ENCODE results near the gene PPP1R26. TPM values are rescaled to one million over a fixed set of nuclear protein-coding genes. Genes with fewer than 3 reads are reported as not detected.

The PPP1R26 gene
- total and polyA plus RNA-seq, 9 of the 15 experiments (the other 6 are each of a cell fraction or from before 2014, with no cell fraction given) = 0.77 to 26.8 (median 9.3) TPM

DNA sequence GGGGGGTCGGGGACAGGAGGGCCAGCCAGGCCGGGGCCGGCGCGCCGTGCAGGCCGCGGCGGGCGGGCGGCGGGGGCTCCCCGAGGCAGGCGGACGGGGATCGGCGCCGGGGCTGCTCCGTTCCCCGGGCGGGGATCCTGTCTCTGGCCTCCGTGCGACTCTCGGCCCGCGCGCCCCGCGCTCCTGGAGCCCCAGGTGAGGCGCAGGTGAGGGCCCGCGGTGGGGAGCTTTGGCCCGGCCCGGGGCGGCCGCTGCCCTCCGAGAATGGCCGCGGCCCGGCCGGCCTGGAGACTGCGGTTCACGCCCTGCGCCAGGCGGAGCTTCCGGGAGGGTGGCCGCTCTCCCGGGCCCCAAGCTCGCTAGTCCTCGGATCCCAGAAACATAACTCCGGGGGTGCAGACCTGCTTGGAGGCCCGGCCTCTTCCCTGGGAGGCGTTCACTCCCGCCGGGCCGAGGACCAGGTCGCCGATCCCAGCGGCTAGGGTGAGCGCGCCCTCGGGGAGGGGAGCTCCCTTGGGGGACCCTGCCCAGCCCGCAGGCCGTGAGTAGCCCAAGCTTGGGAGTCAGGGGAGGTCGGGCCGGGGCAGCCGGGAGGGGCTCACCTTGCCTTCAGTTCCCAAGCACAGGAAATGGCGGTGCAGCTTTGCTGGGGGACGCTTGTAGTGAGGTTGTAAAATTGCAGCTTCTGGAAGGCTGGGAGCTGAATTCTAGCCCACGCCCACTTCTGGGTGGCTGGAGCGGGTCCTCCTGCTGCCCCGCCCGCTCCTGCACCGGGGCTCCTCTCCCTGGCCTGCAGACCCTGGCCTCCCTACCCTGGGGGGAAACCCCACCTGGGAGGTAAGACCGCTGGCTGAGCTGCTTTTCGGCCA, 723 bp downstream of the PPP1R26 start (continued):
- TF ChIP-seq ZNF133 (CRISPR knock-in tag; IDR thresholded peaks at IDR 0.05) (no peak), TCFL5 (CRISPR knock-in tag; conservative IDR thresholded peaks at IDR 0.05) (no peak), PTBP1 (IDR thresholded peaks at IDR 0.05; ENCODE audit: low read depth, low read length) (no peak), RCOR1 (IDR thresholded peaks at IDR 0.05; ENCODE audit: borderline replicate concordance in 1 of 2, low read depth in 2 of 2, low read length in 2 of 2) (no peak), CBX8 (IDR thresholded peaks at IDR 0.05; ENCODE audit: borderline replicate concordance, extremely low read depth, low read depth, low read length, poor library complexity, severe bottlenecking) (no peak), NFYB (IDR thresholded peaks at IDR 0.05; ENCODE audit: extremely low read depth, insufficient read length) (no peak), ZNF174 (CRISPR knock-in tag; IDR thresholded peaks at IDR 0.05) (no peak), HDAC6 (IDR thresholded peaks at IDR 0.05; ENCODE audit: low read depth, low read length) (no peak), TBP (optimal IDR thresholded peaks at IDR 0.05; ENCODE audit: low read depth, low read length) (no peak), ZNF551 (CRISPR knock-in tag; IDR thresholded peaks at IDR 0.05) (no peak), U2AF1 (optimal IDR thresholded peaks at IDR 0.05; ENCODE audit: low read depth, low read length) (no peak), SMARCC2 (IDR thresholded peaks at IDR 0.05; ENCODE audit: low read depth) (no peak), BRD9 (IDR thresholded peaks at IDR 0.05; ENCODE audit: low read depth, partially characterized antibody) (peak; percentile 19), ELF2 (CRISPR knock-in tag; IDR thresholded peaks at IDR 0.05) (no peak), FIP1L1 (IDR thresholded peaks at IDR 0.05; ENCODE audit: low read depth, low read length, poor library complexity, severe bottlenecking) (peak; percentile 26), MTA2 (IDR thresholded peaks at IDR 0.05; ENCODE audit: low read depth) (no peak), RBFOX2 (IDR thresholded peaks at IDR 0.05; ENCODE audit: low read depth, low read length) (peak; percentile 78), LCOR (CRISPR knock-in tag; IDR thresholded peaks at IDR 0.05) (no peak), SUPT5H (IDR thresholded peaks at IDR 0.05) (peak; percentile 39; the same call in 1 of the 2 replicates), CEBPG (CRISPR knock-in tag; IDR thresholded peaks at IDR 0.05) (no peak), CEBPG (tag; conservative IDR thresholded peaks at IDR 0.05 in 1 of 2, IDR thresholded peaks at IDR 0.05 in 1 of 2) (no peak)
- TF ChIP-seq, protein P1, sequence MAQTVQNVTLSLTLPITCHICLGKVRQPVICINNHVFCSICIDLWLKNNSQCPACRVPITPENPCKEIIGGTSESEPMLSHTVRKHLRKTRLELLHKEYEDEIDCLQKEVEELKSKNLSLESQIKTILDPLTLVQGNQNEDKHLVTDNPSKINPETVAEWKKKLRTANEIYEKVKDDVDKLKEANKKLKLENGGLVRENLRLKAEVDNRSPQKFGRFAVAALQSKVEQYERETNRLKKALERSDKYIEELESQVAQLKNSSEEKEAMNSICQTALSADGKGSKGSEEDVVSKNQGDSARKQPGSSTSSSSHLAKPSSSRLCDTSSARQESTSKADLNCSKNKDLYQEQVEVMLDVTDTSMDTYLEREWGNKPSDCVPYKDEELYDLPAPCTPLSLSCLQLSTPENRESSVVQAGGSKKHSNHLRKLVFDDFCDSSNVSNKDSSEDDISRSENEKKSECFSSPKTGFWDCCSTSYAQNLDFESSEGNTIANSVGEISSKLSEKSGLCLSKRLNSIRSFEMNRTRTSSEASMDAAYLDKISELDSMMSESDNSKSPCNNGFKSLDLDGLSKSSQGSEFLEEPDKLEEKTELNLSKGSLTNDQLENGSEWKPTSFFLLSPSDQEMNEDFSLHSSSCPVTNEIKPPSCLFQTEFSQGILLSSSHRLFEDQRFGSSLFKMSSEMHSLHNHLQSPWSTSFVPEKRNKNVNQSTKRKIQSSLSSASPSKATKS (CRISPR knock-in tag; IDR thresholded peaks at IDR 0.05) = no peak
- TF ChIP-seq, protein P2, sequence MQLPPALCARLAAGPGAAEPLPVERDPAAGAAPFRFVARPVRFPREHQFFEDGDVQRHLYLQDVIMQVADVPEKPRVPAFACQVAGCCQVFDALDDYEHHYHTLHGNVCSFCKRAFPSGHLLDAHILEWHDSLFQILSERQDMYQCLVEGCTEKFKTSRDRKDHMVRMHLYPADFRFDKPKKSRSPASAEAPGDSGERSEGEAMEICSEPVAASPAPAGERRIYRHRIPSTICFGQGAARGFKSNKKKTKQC (CRISPR knock-in tag; IDR thresholded peaks at IDR 0.05) = no peak
- TF ChIP-seq, protein P3, sequence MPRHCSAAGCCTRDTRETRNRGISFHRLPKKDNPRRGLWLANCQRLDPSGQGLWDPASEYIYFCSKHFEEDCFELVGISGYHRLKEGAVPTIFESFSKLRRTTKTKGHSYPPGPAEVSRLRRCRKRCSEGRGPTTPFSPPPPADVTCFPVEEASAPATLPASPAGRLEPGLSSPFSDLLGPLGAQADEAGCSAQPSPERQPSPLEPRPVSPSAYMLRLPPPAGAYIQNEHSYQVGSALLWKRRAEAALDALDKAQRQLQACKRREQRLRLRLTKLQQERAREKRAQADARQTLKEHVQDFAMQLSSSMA (CRISPR knock-in tag; IDR thresholded peaks at IDR 0.05) = no peak
- TF ChIP-seq, protein P4, sequence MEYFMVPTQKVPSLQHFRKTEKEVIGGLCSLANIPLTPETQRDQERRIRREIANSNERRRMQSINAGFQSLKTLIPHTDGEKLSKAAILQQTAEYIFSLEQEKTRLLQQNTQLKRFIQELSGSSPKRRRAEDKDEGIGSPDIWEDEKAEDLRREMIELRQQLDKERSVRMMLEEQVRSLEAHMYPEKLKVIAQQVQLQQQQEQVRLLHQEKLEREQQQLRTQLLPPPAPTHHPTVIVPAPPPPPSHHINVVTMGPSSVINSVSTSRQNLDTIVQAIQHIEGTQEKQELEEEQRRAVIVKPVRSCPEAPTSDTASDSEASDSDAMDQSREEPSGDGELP (CRISPR knock-in tag; IDR thresholded peaks at IDR 0.05; ENCODE audit: borderline replicate concordance) = no peak

All from K562 (cell line).